ENCODE data around the gene PHYHD1.

Gene PHYHD1

DNA sequence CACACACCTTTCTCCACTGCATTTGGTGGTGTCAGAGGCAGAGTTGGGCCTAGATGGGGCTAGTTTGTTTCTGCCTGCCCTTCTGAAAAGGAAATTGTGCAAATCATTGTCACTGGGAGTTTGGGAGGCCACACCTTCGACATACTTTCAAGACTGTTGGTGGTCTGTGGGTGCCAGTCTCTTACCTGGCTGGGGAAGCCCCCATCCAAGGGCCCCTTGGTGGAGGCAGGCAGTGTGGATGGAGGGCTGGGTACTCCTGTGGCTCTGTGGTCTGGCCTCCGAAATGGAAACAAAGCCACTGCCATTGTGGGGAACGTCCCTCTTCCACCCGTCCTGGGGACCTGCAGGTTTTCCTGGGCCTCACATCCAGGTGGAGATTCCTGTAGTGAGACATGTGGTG lies 10.9 kb upstream of the PHYHD1 start:
- CTCF ChIA-PET, result no interaction called here
- no peak for DNase-seq (ENCODE audit: extremely low spot score)
- POLR2A ChIA-PET, result no interaction called here
- no peak for TF ChIP-seq FOXA1 (IDR thresholded peaks at IDR 0.05)

DNA sequence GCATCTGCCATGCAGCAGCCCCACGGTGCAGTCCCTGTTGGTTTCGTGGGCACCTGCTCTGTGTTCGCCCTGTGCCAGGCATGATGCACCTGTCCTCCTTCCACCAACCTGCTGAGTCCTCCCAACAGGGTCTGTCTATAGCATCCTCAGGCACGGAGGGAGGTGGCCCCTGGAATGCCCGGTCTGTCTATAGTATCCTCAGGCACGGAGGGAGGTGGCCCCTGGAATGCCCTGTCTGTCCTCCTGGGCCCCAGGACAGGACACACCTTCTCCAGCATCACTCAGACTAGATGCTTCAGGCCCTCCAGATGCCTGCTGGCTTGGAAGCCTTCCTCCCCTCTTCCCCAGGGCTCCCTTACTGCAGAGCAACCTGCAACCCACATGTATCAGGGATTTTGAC lies 9.9 kb upstream of the PHYHD1 start:
- CTCF ChIA-PET, result no interaction called here
- POLR2A ChIA-PET, result interaction anchor here (2.1 kb wide), 1 partner anchor 11 kb away, joined by 8 read pairs; the partner anchor contains the start of gene PHYHD1
- no peak for TF ChIP-seq TARDBP (IDR thresholded peaks at IDR 0.05)
- TF ChIP-seq FOXA1 (IDR thresholded peaks at IDR 0.05), result no peak
- no peak for TF ChIP-seq SP1 (IDR thresholded peaks at IDR 0.05)
- no peak for TF ChIP-seq HDGF (IDR thresholded peaks at IDR 0.05; ENCODE audit: borderline replicate concordance)
- no peak for TF ChIP-seq ARNT (IDR thresholded peaks at IDR 0.05)
- no peak for TF ChIP-seq NFRKB (IDR thresholded peaks at IDR 0.05)
- TF ChIP-seq LEF1 (IDR thresholded peaks at IDR 0.05; ENCODE audit: borderline replicate concordance), result no peak
- TF ChIP-seq L3MBTL2 (conservative IDR thresholded peaks at IDR 0.05), result no peak
- no peak for DNase-seq (ENCODE audit: extremely low spot score)

DNA sequence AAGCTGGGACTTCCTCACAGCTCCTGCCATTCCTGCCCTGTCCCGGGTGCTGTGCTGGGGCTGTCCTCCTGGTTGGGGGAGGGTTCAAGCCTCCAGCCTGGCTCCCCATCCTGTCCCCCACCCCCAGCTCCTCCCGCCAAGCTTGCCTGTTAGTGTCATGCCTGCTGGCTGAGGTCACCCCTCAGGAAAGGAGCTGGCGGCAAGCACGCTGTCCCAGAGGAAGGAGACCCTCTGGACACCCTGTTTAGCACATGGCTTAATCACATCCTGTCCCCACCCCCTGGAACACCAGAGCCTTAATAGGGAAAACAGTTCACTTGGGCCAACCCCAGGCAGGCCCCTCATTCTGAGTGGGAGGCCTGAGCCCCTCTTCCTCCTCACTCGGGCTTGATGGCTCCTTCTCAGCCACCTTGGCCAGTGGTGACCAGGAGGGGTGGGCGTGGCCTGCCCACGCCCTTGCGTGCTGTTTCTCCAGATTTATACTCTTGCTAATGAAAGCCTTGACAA lies 9.2 kb upstream of the PHYHD1 start:
- ChIA-PET CTCF (no interaction called here), POLR2A (interaction anchor here (2.1 kb wide), 1 partner anchor 10 kb away, joined by 8 read pairs; the partner anchor contains the start of gene PHYHD1)
- TF ChIP-seq ELF4 (IDR thresholded peaks at IDR 0.05) (no peak), ZNF384 (IDR thresholded peaks at IDR 0.05) (no peak), FOXK2 (IDR thresholded peaks at IDR 0.05) (no peak), L3MBTL2 (conservative IDR thresholded peaks at IDR 0.05) (no peak), BHLHE40 (IDR thresholded peaks at IDR 0.05; ENCODE audit: borderline replicate concordance) (no peak), FOXM1 (IDR thresholded peaks at IDR 0.05; ENCODE audit: borderline replicate concordance) (no peak), ARNT (IDR thresholded peaks at IDR 0.05) (no peak), FOXA1 (IDR thresholded peaks at IDR 0.05) (no peak), CTBP1 (IDR thresholded peaks at IDR 0.05; ENCODE audit: borderline replicate concordance) (no peak), NFRKB (IDR thresholded peaks at IDR 0.05) (no peak), LEF1 (IDR thresholded peaks at IDR 0.05; ENCODE audit: borderline replicate concordance) (no peak), TARDBP (IDR thresholded peaks at IDR 0.05) (no peak), SP1 (IDR thresholded peaks at IDR 0.05) (no peak), SUZ12 (IDR thresholded peaks at IDR 0.05) (no peak), HDGF (IDR thresholded peaks at IDR 0.05; ENCODE audit: borderline replicate concordance) (no peak)
- TF ChIP-seq, protein P1, sequence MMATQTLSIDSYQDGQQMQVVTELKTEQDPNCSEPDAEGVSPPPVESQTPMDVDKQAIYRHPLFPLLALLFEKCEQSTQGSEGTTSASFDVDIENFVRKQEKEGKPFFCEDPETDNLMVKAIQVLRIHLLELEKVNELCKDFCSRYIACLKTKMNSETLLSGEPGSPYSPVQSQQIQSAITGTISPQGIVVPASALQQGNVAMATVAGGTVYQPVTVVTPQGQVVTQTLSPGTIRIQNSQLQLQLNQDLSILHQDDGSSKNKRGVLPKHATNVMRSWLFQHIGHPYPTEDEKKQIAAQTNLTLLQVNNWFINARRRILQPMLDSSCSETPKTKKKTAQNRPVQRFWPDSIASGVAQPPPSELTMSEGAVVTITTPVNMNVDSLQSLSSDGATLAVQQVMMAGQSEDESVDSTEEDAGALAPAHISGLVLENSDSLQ (IDR thresholded peaks at IDR 0.05), result no peak
- no peak for DNase-seq (ENCODE audit: extremely low spot score)

DNA sequence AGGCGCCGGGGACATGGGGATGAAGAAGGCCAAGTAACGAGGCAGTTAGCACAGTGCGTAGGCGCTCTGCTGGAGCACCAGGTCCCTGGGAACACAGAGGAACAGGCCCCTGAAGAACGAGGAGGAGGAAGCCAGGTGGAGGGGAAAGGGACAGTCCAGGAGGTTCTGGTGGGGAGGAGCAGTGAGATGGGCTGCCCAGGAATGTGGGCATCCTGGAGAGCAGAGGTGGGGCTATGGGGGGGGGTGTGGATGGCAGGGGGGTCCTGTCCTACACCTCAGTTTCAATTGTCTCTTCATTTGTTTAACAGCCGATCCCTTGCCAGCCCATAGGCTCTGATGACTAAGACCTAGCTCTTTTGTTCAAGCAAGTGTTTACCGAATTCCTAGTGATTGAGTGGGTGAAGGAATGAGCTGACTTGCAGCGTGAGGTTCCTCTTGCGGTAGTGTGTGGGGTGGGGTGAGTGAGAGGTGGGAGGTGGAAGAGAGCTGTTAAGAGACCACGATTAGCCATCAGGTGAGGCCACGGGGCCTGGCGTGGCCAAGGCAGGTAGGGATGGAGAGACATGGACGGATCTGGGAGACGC lies 8.4 kb upstream of the PHYHD1 start:
- CTCF ChIA-PET, result no interaction called here
- TF ChIP-seq, protein P1 (IDR thresholded peaks at IDR 0.05), result no peak
- TF ChIP-seq SUZ12 (IDR thresholded peaks at IDR 0.05), result no peak
- TF ChIP-seq HDGF (IDR thresholded peaks at IDR 0.05; ENCODE audit: borderline replicate concordance), result no peak
- TF ChIP-seq L3MBTL2 (conservative IDR thresholded peaks at IDR 0.05), result no peak
- TF ChIP-seq CTBP1 (IDR thresholded peaks at IDR 0.05; ENCODE audit: borderline replicate concordance), result no peak
- no peak for TF ChIP-seq ARNT (IDR thresholded peaks at IDR 0.05)
- TF ChIP-seq FOXK2 (IDR thresholded peaks at IDR 0.05), result no peak
- TF ChIP-seq ZNF384 (IDR thresholded peaks at IDR 0.05), result no peak
- no peak for TF ChIP-seq FOXM1 (IDR thresholded peaks at IDR 0.05; ENCODE audit: borderline replicate concordance)
- no peak for TF ChIP-seq BHLHE40 (IDR thresholded peaks at IDR 0.05; ENCODE audit: borderline replicate concordance)
- TF ChIP-seq TARDBP (IDR thresholded peaks at IDR 0.05), result no peak
- no peak for TF ChIP-seq FOXA1 (IDR thresholded peaks at IDR 0.05)
- no peak for TF ChIP-seq ELF4 (IDR thresholded peaks at IDR 0.05)
- no peak for TF ChIP-seq NFRKB (IDR thresholded peaks at IDR 0.05)
- no peak for TF ChIP-seq LEF1 (IDR thresholded peaks at IDR 0.05; ENCODE audit: borderline replicate concordance)
- TF ChIP-seq SP1 (IDR thresholded peaks at IDR 0.05), result no peak
- POLR2A ChIA-PET, result interaction anchor here (2.1 kb wide), 1 partner anchor 9 kb away, joined by 8 read pairs; the partner anchor contains the start of gene PHYHD1
- no peak for DNase-seq (ENCODE audit: extremely low spot score)

DNA sequence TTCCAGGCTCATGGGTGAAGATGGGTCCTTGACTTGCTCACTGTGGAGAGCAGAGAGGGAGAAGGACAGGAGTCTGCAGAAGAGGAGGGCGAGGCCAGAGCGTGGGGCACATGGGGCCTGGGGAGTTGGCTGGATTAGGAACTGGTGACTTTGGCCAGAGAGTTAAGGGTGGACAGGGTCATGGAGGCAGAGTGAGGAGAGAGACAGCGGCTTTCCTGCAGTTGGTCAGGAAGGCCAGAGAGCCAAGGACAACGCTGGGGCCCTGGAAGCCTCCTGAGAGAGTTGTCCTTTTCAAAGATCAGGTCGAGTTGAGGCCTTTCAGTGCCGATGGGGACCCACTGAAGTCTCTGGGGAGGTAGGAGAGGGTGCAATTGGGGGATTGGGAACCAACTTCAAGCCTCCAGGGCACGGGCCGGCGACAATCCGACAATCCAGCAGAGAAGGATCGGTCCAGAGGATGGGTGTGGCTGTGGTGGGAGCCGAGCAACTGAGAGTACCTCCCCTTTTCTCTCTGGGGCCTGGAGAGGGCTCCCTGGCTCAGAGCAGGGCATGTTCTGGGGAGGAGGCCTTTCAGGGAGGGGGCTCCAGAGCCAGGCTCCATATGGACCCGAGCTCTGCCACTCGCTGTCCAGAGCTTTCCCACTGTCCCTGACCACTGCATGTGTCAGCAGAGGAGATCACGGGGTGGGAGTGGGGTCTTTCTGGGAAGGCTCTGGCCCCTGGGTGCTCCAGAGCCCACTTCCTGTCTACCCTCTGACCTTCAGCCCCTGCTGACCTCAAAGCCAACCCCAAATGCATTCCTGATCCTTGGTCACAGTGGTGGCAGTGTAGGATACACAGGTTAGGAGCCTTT lies 7.5 kb upstream of the PHYHD1 start:
- DNase-seq (ENCODE audit: extremely low spot score), result no peak
- ChIA-PET CTCF (no interaction called here), POLR2A (interaction anchor here (2.1 kb wide), 1 partner anchor 8 kb away, joined by 8 read pairs; the partner anchor contains the start of gene PHYHD1)
- TF ChIP-seq BHLHE40 (IDR thresholded peaks at IDR 0.05; ENCODE audit: borderline replicate concordance), result no peak
- no peak for TF ChIP-seq NFRKB (IDR thresholded peaks at IDR 0.05)
- TF ChIP-seq FOXM1 (IDR thresholded peaks at IDR 0.05; ENCODE audit: borderline replicate concordance), result no peak
- no peak for TF ChIP-seq CTBP1 (IDR thresholded peaks at IDR 0.05; ENCODE audit: borderline replicate concordance)
- no peak for TF ChIP-seq HDGF (IDR thresholded peaks at IDR 0.05; ENCODE audit: borderline replicate concordance)
- no peak for TF ChIP-seq ELF4 (IDR thresholded peaks at IDR 0.05)
- TF ChIP-seq ZNF384 (IDR thresholded peaks at IDR 0.05), result no peak
- no peak for TF ChIP-seq L3MBTL2 (conservative IDR thresholded peaks at IDR 0.05)
- TF ChIP-seq TARDBP (IDR thresholded peaks at IDR 0.05), result no peak
- no peak for TF ChIP-seq LEF1 (IDR thresholded peaks at IDR 0.05; ENCODE audit: borderline replicate concordance)
- TF ChIP-seq SP1 (IDR thresholded peaks at IDR 0.05), result no peak
- TF ChIP-seq SUZ12 (IDR thresholded peaks at IDR 0.05), result no peak
- TF ChIP-seq FOXK2 (IDR thresholded peaks at IDR 0.05), result no peak
- TF ChIP-seq FOXA1 (IDR thresholded peaks at IDR 0.05), result no peak
- TF ChIP-seq ARNT (IDR thresholded peaks at IDR 0.05), result no peak
- TF ChIP-seq, protein P1 (IDR thresholded peaks at IDR 0.05), result no peak

Data from HEK293T (cell line).